SK-N-SH (cell line): Measurements from ENCODE around the gene COL23A1. TPM values are rescaled to one million over a fixed set of nuclear protein-coding genes. Genes with fewer than 3 reads are reported as not detected.

Source experiments
- CTCF ChIA-PET: fragments of 300-600, 350-600 bp; formaldehyde crosslinking; extraction: SDS; loops from one replicate; lab custom pipeline; 2021; lab: Yijun Ruan, JAX
- POLR2A ChIA-PET: fragments of 350-600 bp; sonication (Branson Sonifier 250); formaldehyde crosslinking; extraction: SDS; loops from one replicate; lab custom pipeline; 2020; ENCODE audit warnings: antibody characterized with exemption, inconsistent platforms; lab: Yijun Ruan, JAX
- DNase-seq: peaks from one replicate; pipeline ENCODE4 v3.0.0; 2012
- H2AFZ ChIP-seq: fragments of 200-600 bp; sonication (generic); 2 replicates; pipeline ENCODE4 v1.8.1; 2016; ENCODE audit warnings: antibody characterized with exemption, mild to moderate bottlenecking, low read depth
- H3F3A ChIP-seq: fragments of 200-600 bp; sonication (generic); replicated peaks from 2 replicates; pipeline ENCODE3; 2016; ENCODE audit warnings: antibody characterized with exemption, mild to moderate bottlenecking; ENCODE audit not compliant: insufficient read depth
- H3K27ac ChIP-seq, 2 experiments: fragments of 200-500 bp in 1 of 2; fragments of 200-600 bp in 1 of 2; sonication (Bioruptor generic) in 1 of 2; sonication (generic), shearing (Covaris generic) in 1 of 2; 2 replicates each; pipeline versions ENCODE4 v1.5.1 to v1.6.1; 2014 to 2016; ENCODE audit warnings: low read depth in 2 of 2, inconsistent platforms in 1 of 2, low read length in 1 of 2, mild to moderate bottlenecking in 1 of 2, mixed read lengths in 1 of 2
- H3K27me3 ChIP-seq: fragments of 200-600 bp; sonication (generic), shearing (Covaris generic); 2 replicates; pipeline ENCODE4 v1.6.1; 2016; ENCODE audit warnings: mixed run types; ENCODE audit not compliant: insufficient read depth
- H3K36me3 ChIP-seq, 2 experiments: fragments of 200-500 bp in 1 of 2; fragments of 200-600 bp in 1 of 2; sonication (Bioruptor generic) in 1 of 2; sonication (generic) in 1 of 2; replicated peaks in 1 of 2; 2 replicates each; pipeline versions ENCODE3 to v1.5.1; 2014 to 2016; ENCODE audit warnings: low read length in 1 of 2, mild to moderate bottlenecking in 1 of 2; ENCODE audit not compliant: insufficient read depth in 2 of 2, control insufficient read depth in 1 of 2
- H3K4me1 ChIP-seq, 2 experiments: fragments of 200-500 bp in 1 of 2; fragments of 200-600 bp in 1 of 2; sonication (Bioruptor generic) in 1 of 2; sonication (generic), shearing (Covaris generic) in 1 of 2; 2 replicates each; pipeline versions ENCODE4 v1.5.1 to v1.6.1; 2014 to 2016; ENCODE audit warnings: low read depth in 1 of 2, low read length in 1 of 2, mixed run types in 1 of 2; ENCODE audit not compliant: insufficient read depth in 2 of 2, control insufficient read depth in 1 of 2
- H3K4me2 ChIP-seq: fragments of 200-600 bp; sonication (generic), shearing (Covaris generic); 2 replicates; pipeline ENCODE4 v1.6.1; 2017; ENCODE audit warnings: mixed run types
- H3K4me3 ChIP-seq, 2 experiments: fragments of 200-500 bp in 1 of 2; fragments of 200-600 bp in 1 of 2; sonication (Bioruptor generic) in 1 of 2; sonication (generic), shearing (Covaris generic) in 1 of 2; 2 replicates each; pipeline versions ENCODE4 v1.5.1 to v1.8.1; 2014 to 2016; ENCODE audit warnings: low read depth in 2 of 2, inconsistent platforms in 1 of 2, low read length in 1 of 2, mild to moderate bottlenecking in 1 of 2, mixed read lengths in 1 of 2, moderate library complexity in 1 of 2
- H3K79me2 ChIP-seq: fragments of 200-600 bp; sonication (generic); 2 replicates; pipeline ENCODE4 v1.8.1; 2017; ENCODE audit warnings: mild to moderate bottlenecking; ENCODE audit not compliant: insufficient read depth
- H3K9ac ChIP-seq: fragments of 200-600 bp; sonication (generic); 2 replicates; pipeline ENCODE4 v1.6.1; 2017; ENCODE audit warnings: mixed run types
- H3K9me2 ChIP-seq: fragments of 200-600 bp; sonication (generic); 2 replicates; pipeline ENCODE4 v1.6.1; 2017; ENCODE audit warnings: mixed run types
- H3K9me3 ChIP-seq: fragments of 200-600 bp; sonication (generic); 2 replicates; pipeline ENCODE4 v1.6.1; 2017; ENCODE audit warnings: mixed run types, mild to moderate bottlenecking, moderate library complexity
- H4K20me1 ChIP-seq: fragments of 200-600 bp; sonication (generic); 2 replicates; pipeline ENCODE4 v1.6.1; 2017; ENCODE audit warnings: mild to moderate bottlenecking, mixed run types; ENCODE audit not compliant: insufficient read depth
- ELF1 ChIP-seq: IDR thresholded peaks from 2 replicates; pipeline ENCODE4 v1.4.0; 2012
- EZH2phosphoT487 ChIP-seq: fragments of 200-600 bp; sonication (generic); IDR thresholded peaks from 2 replicates; pipeline ENCODE4 v1.6.1; 2017; ENCODE audit warnings: low read depth, mixed run types, mild to moderate bottlenecking, antibody characterized with exemption, moderate library complexity, borderline replicate concordance
- GABPA ChIP-seq: IDR thresholded peaks from 2 replicates; pipeline ENCODE4 v1.4.0; 2012; ENCODE audit warnings: low read depth, mild to moderate bottlenecking
- GATA2 ChIP-seq: sonication (generic); formaldehyde crosslinking; IDR thresholded peaks from 2 replicates; pipeline ENCODE4 v1.5.0; 2020; ENCODE audit warnings: mild to moderate bottlenecking, missing genetic modification reagents
- IRF3 ChIP-seq: fragments of 150-350 bp; IDR thresholded peaks from 2 replicates; pipeline ENCODE4 v1.6.1; 2016; ENCODE audit warnings: mild to moderate bottlenecking, low read depth, low read length
- JUND ChIP-seq: IDR thresholded peaks from 2 replicates; pipeline ENCODE4 v1.4.0; 2012
- MEF2A ChIP-seq: IDR thresholded peaks from 2 replicates; pipeline ENCODE4 v1.4.0; 2012; ENCODE audit warnings: low read depth, borderline replicate concordance
- MXI1 ChIP-seq: IDR thresholded peaks from 2 replicates; pipeline ENCODE4 v1.6.1; 2012; ENCODE audit warnings: mild to moderate bottlenecking, low read depth, low read length, improper control_type of control experiment
- NFIC ChIP-seq: IDR thresholded peaks from 2 replicates; pipeline ENCODE4 v1.4.0; 2012; ENCODE audit warnings: borderline replicate concordance
- NRF1 ChIP-seq: IDR thresholded peaks from 2 replicates; pipeline ENCODE4 v1.6.1; 2012; ENCODE audit warnings: low read depth, mild to moderate bottlenecking, low read length
- PBX3 ChIP-seq: IDR thresholded peaks from 2 replicates; pipeline ENCODE4; 2012
- POLR2AphosphoS5 ChIP-seq: IDR thresholded peaks from 2 replicates; pipeline ENCODE4 v1.6.1; 2012; ENCODE audit warnings: low read depth, low read length
- RCOR1 ChIP-seq: fragments of 150-350 bp; IDR thresholded peaks from 2 replicates; pipeline ENCODE4 v1.6.1; 2017; ENCODE audit warnings: antibody characterized with exemption, low read length
- RXRA ChIP-seq: IDR thresholded peaks from 2 replicates; pipeline ENCODE4 v1.4.0; 2012; ENCODE audit warnings: low read depth, mild to moderate bottlenecking, borderline replicate concordance
- SMC3 ChIP-seq: IDR thresholded peaks from 2 replicates; pipeline ENCODE4 v1.6.1; 2012; ENCODE audit warnings: low read depth, low read length, improper control_type of control experiment
- TAF1 ChIP-seq: IDR thresholded peaks from 2 replicates; pipeline ENCODE4 v1.6.1; 2012; ENCODE audit warnings: low read depth, mild to moderate bottlenecking, low read length, moderate library complexity, borderline replicate concordance
- TCF12 ChIP-seq: IDR thresholded peaks from 2 replicates; pipeline ENCODE4 v1.4.0; 2012
- USF1 ChIP-seq: IDR thresholded peaks from 2 replicates; pipeline ENCODE4 v1.4.0; 2012; ENCODE audit warnings: low read depth, borderline replicate concordance
- ZBTB33 ChIP-seq: IDR thresholded peaks from 2 replicates; pipeline ENCODE4 v1.4.0; 2012; ENCODE audit warnings: low read depth, borderline replicate concordance
- whole genome bisulfite sequencing: methylation state at CpG from one replicate; pipeline ENCODE4 v1.1.6; 2017; ENCODE audit warnings: low lambda C conversion rate; 5-methylcytosine and 5-hydroxymethylcytosine counted together
- polyA plus RNA-seq, 3 experiments: library from polyadenylated mRNA; depleted of rRNA; stranded (reverse); fragments of >200 nt; gene quantifications; 2 replicates each; pipeline ENCODE4 v1.2.3, GENCODE V29; 2012

Gene COL23A1
- polyA plus RNA-seq, 1 of the 3 experiments (the other 2 are of a cell fraction), result 0.10 TPM

- Histone ChIP-seq H3K36me3 (no peaks in the 10 kb centered on the region), H3K4me1 (peaks cover 0 to 20% of the 10 kb centered on the region in 2 experiments; a peak in 1 of 4 replicates), H4K20me1 (no peaks in the 10 kb centered on the region), H3K79me2 (no peaks in the 10 kb centered on the region), H3K27ac (no peak overlapping the region), H3K9me2 (no peaks in the 10 kb centered on the region), H3F3A (no peaks in the 10 kb centered on the region), H3K9ac (no peak overlapping the region), H3K27me3 (no peaks in the 10 kb centered on the region), H3K4me3 (no peak overlapping the region), H2AFZ (no peak overlapping the region), H3K9me3 (no peaks in the 10 kb centered on the region), H3K4me2 (no peak overlapping the region)
- ChIA-PET CTCF (interaction anchor here (0.9 to 1.2 kb wide), 4 partner anchors 11 to 343 kb away, joined by 4 read pairs; partner anchors contain the start of gene COL23A1), POLR2A (no interaction called here)
- WGBS, result 54% methylated on average over 8 of the region's 15 CpGs
- DNase-seq, result no peak
- no peak for TF ChIP-seq NFIC
- TF ChIP-seq IRF3, result no peak
- no peak for TF ChIP-seq TCF12
- TF ChIP-seq ZBTB33, result no peak
- no peak for TF ChIP-seq ELF1
- TF ChIP-seq NRF1, result no peak
- TF ChIP-seq TAF1, result no peak
- no peak for TF ChIP-seq EZH2phosphoT487
- TF ChIP-seq GATA2 (CRISPR knock-in tag), result no peak
- TF ChIP-seq JUND, result no peak
- TF ChIP-seq SMC3, result no peak
- no peak for TF ChIP-seq MXI1
- no peak for TF ChIP-seq GABPA
- TF ChIP-seq RXRA, result no peak
- no peak for TF ChIP-seq POLR2AphosphoS5
- no peak for TF ChIP-seq MEF2A
- no peak for TF ChIP-seq RCOR1
- no peak for TF ChIP-seq PBX3
- TF ChIP-seq USF1, result no peak
Observed at GRCh38 chr5:178246624-178247279, 343.4 kb downstream of the COL23A1 start.
